ENCODE results near the gene GPC3. TPM values are rescaled to one million over a fixed set of nuclear protein-coding genes. Genes with fewer than 3 reads are reported as not detected.

GPC3 gene
- total RNA-seq, 1 experiment from 2014 or later: not detected

DNA sequence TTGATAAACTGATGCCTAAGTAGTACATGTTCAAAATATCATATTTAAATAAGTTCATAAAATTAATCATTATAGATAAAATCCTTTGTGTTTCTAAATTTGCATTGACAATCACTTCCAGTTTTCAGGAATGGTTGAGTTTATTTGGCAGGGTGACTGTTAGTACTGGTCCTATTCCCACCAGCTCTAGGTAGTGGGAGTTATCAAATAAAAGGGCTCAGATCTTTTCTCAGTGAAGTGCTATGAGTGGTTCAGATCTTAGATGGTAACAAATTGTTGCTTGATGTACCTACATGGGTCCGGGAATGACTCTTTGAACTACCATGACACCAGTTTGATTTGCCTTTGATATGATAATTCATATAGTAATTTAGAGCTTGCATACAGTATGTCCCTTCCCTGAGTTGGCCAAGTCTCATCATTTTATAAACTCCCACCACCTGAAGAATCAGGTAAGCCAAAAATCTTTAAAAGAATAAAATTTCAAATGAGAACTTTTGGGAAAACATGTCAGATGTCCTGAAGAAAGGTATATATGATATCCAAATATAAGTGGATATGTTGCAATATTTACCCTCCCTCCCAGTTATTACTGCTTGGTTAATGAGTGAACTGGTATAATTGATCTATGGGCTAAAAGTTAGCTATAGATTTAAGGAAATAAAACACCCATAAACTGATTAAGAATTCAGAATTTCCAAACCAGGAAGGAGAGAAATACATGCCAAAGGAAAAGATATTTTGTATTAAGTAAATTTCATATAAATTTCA, 28.6 kb downstream of the GPC3 start:
- DNase-seq: no peak
- H3K4me3 ChIP-seq: no peak overlapping the region
- no peaks in the 10 kb centered on the region for H3K27me3 ChIP-seq
- no peaks in the 10 kb centered on the region for H3K9me3 ChIP-seq
- no peaks in the 10 kb centered on the region for H3K36me3 ChIP-seq

DNA sequence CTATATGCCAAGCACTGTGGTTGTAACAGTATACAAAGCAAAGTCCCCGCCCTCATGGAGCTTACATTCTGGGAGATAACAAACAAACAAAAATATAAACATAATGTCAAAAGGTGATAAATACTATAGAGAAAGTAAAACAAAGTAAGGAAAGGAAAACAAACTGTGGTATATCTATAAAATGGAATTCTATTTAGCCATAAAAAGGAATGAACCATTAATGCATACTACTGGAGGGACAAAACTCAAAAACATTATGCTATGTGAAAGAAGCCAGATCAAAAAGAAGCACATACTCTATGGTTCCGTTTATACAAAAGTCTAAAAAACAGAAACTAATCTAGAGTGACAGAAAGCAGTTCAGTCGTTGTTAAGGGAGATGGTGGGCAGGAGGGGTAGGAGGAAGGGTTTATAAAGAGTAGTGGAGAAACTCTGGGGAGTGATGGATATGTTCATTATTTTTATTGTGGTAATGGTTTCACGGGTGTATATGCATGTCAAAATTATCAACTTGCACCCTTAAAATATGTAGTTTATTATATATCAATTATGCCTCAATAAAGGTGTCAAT, 31.5 kb downstream of the GPC3 start:
- H3K4me3 ChIP-seq: no peak overlapping the region
- H3K27me3 ChIP-seq: no peaks in the 10 kb centered on the region
- DNase-seq: no peak
- no peaks in the 10 kb centered on the region for H3K36me3 ChIP-seq
- no peaks in the 10 kb centered on the region for H3K9me3 ChIP-seq

DNA sequence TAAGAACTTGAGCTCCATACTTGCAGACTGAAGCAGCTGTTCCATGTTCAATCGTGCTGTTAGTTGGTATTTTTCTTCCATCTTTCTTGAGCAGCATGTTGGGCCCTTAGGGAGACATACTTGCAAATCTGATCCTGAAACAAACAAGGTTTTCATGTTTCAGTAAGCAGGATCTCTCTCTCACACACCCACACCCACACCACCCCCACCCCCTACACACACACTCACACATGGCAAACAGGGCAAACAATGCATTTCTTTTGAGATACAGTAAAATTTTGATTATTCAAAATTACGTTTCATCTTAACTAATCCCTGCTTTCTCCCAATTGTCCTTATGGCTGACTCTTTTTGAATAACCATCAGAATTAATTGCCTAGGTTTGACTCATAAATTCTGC, 32.3 kb downstream of the GPC3 start:
- Histone ChIP-seq H3K4me3 (no peak overlapping the region), H3K27me3 (no peaks in the 10 kb centered on the region), H3K9me3 (no peaks in the 10 kb centered on the region), H3K36me3 (no peaks in the 10 kb centered on the region)
- DNase-seq: no peak

DNA sequence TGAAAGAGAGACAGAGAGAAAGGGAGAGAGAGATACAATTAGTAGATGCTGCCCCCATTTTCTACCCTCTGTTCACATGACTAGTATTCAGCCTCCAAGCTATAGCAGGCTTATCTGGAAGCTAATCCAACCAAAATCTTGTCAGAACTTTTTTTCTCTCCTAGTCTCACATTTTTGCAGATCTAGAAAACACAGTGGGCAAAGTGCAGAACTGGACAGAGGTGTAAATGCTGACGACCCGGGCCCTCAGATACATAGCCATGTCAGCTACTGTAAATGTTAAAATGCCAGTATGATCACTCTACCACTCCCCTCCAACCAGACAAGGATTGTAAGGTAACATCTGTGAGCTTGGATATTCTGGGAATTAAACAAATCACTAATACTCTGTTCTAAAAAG, 34.3 kb downstream of the GPC3 start:
- DNase-seq: no peak
- Histone ChIP-seq H3K27me3 (no peaks in the 10 kb centered on the region), H3K4me3 (no peak overlapping the region), H3K9me3 (no peaks in the 10 kb centered on the region), H3K36me3 (no peaks in the 10 kb centered on the region)

DNA sequence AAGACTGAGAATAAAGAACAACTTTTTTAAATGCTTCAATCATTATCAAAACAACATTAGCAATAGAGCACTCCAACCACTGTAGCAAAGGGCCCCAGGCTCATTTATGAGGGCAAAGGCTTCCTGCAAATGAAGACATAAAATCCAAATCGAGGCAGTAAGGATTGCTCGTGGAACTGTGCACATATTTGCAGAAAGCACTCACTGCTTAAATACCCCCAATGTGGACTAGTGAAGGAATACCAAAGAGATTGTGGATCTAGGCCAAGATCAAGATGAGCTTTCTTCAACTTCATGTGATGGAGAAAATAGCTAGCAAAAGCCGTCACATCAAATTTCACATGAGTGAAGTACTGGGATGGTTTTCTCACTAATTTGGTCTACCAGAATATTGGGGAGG, 35.2 kb downstream of the GPC3 start:
- no peaks in the 10 kb centered on the region for H3K27me3 ChIP-seq

DNA sequence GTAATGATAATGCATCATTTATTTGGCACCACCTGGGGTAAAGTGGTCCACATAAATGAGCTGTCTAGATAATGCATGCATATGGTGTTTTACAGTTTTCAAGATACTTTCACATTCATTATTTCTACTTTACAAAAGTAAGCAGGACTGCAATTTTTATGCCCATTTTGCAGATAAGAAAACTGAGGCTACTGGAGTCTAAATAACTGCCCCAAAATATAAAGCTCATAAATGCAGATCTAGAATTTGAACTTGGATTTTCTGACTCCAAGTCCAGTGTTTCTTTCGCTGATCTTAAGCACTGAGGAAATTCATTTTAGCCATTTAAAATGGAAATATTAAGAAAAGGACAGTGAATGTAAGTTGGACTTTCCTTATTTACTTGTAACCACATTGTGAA, 36.5 kb downstream of the GPC3 start:
- no peak overlapping the region for H3K4me3 ChIP-seq
- no peaks in the 10 kb centered on the region for H3K9me3 ChIP-seq
- no peak for DNase-seq
- no peaks in the 10 kb centered on the region for H3K36me3 ChIP-seq
- no peaks in the 10 kb centered on the region for H3K27me3 ChIP-seq

More for the DNA sequence above, 35.2 kb downstream of the GPC3 start:
- Histone ChIP-seq H3K9me3 (no peaks in the 10 kb centered on the region), H3K4me3 (no peak overlapping the region), H3K36me3 (no peaks in the 10 kb centered on the region)
- no peak for DNase-seq

GRCh38 chrX:133947996-133948395, 37.4 kb downstream of the GPC3 start:
- H3K4me3 ChIP-seq: no peak overlapping the region
- H3K27me3 ChIP-seq: no peaks in the 10 kb centered on the region
- no peaks in the 10 kb centered on the region for H3K9me3 ChIP-seq
- no peak for DNase-seq
- no peaks in the 10 kb centered on the region for H3K36me3 ChIP-seq

- Histone ChIP-seq H3K36me3 (no peaks in the 10 kb centered on the region), H3K4me3 (no peak overlapping the region), H3K27me3 (no peaks in the 10 kb centered on the region), H3K9me3 (no peaks in the 10 kb centered on the region)
- DNase-seq: no peak
These were observed 38.4 kb downstream of the GPC3 start for GRCh38 chrX:133947022-133947421.

DNA sequence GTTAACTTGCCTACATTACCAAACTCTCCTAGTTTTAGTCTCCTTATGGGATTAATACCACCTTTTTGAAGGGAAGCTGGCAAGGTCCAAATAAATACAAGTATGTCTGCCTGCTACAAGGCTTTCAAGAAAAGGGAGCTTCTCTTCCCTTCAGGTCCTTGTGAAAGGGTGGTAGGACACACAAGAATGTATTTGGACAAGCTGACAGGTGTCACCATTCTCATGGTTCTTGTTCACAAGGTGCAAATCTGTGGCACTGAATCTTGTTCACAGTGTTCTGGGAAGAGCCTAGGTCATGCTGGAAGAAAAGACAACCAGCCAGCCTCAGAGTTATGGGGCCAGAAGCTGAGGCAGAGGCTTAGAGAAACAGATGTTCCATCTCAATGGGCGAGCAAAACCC, 41.9 kb downstream of the GPC3 start:
- H3K4me3 ChIP-seq: no peak overlapping the region
- no peaks in the 10 kb centered on the region for H3K27me3 ChIP-seq
- no peaks in the 10 kb centered on the region for H3K36me3 ChIP-seq
- no peaks in the 10 kb centered on the region for H3K9me3 ChIP-seq
- no peak for DNase-seq

DNA sequence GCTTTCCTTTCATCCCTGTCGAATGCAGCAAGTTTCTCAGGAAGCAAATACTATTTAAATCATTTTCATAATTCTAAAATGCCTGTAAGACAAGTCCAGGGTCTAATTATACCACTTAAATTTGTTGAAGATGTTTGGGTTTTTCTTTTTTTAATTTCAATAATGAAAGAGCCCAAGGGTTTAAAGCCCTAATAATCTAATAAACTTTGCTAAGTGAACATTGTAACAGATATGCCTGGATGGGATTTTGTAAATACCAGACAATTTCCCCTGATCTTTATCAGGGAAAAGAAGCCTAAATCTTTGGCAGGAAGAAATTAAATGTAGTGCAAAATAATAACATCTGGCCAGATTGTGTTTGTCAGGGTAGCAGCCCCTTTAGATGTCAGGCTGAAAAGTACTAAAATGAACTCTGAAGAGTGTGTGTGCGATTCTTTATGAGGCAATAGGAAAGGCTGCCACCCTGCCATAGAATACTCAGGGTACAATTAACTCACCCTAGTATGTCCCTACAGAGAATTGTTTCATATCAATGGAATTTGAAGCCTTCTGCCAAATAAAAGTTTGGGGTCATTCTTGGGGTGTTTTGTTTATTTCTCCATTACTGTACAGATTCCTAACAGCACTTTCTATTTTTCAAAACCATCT, 45.6 kb downstream of the GPC3 start:
- Histone ChIP-seq H3K27me3 (no peaks in the 10 kb centered on the region), H3K9me3 (no peaks in the 10 kb centered on the region), H3K36me3 (no peaks in the 10 kb centered on the region), H3K4me3 (no peak overlapping the region)
- no peak for DNase-seq

- no peaks in the 10 kb centered on the region for H3K27me3 ChIP-seq
- H3K4me3 ChIP-seq: no peak overlapping the region
- no peaks in the 10 kb centered on the region for H3K9me3 ChIP-seq
- no peak for DNase-seq
- no peaks in the 10 kb centered on the region for H3K36me3 ChIP-seq
These were observed 46.9 kb downstream of the GPC3 start for GRCh38 chrX:133938530-133938929.

- no peak for DNase-seq
- Histone ChIP-seq H3K27me3 (no peaks in the 10 kb centered on the region), H3K9me3 (no peaks in the 10 kb centered on the region), H3K4me3 (no peak overlapping the region), H3K36me3 (no peaks in the 10 kb centered on the region)
These were observed 48.4 kb downstream of the GPC3 start for GRCh38 chrX:133937022-133937421.

DNA sequence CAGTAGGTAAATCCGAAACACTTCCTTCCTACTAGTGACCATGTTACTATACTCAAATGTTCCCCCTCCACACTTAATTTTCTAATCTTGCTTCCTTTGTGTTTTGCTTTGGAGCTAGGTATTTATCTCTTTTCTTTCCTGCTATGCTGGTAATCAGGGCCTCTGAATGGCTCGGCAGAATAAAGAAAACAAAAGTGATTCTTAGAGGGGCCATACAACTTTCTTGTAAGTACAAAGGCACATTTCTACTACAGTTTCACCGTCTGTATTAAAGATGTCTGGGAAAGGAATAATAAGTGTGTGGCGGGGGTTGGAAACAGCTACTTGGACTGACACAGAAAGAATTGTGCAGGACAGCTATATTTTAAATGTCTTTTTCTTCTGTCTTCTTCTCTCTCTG, 50.3 kb downstream of the GPC3 start:
- no peaks in the 10 kb centered on the region for H3K36me3 ChIP-seq
- no peaks in the 10 kb centered on the region for H3K27me3 ChIP-seq
- DNase-seq: no peak
- no peaks in the 10 kb centered on the region for H3K9me3 ChIP-seq
- no peak overlapping the region for H3K4me3 ChIP-seq

DNA sequence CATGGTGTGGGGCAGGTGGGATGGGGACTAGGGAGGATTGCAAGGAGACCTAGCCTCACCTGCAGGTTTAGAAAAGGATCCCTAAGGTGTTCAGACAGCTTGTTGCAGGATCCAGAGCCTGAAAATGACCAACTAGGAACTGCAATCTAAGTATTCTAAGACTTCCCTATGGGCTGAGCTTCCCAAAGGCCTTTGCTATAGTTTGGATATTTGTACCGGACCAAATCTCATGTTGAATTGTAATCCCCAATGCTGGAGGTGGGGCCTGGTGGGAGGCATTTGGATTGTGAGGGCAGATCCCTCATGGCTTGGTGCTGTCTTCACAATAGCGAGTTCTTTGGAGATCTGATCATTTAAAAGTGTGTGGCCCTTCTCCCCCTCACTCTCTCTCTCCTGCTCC, 52.1 kb downstream of the GPC3 start:
- H3K36me3 ChIP-seq: no peaks in the 10 kb centered on the region
- H3K4me3 ChIP-seq: no peak overlapping the region
- no peaks in the 10 kb centered on the region for H3K9me3 ChIP-seq
- H3K27me3 ChIP-seq: no peaks in the 10 kb centered on the region
- no peak for DNase-seq

- no peak for DNase-seq
- H3K36me3 ChIP-seq: no peaks in the 10 kb centered on the region
- no peaks in the 10 kb centered on the region for H3K9me3 ChIP-seq
- no peaks in the 10 kb centered on the region for H3K27me3 ChIP-seq
- H3K4me3 ChIP-seq: no peak overlapping the region
These were observed 55.4 kb downstream of the GPC3 start for GRCh38 chrX:133929836-133930464.

GRCh38 chrX:133928365-133928764, 57.0 kb downstream of the GPC3 start:
- Histone ChIP-seq H3K27me3 (no peaks in the 10 kb centered on the region), H3K36me3 (no peaks in the 10 kb centered on the region), H3K9me3 (no peaks in the 10 kb centered on the region), H3K4me3 (no peak overlapping the region)
- DNase-seq: no peak

- Histone ChIP-seq H3K9me3 (no peaks in the 10 kb centered on the region), H3K27me3 (no peaks in the 10 kb centered on the region), H3K4me3 (no peak overlapping the region), H3K36me3 (no peaks in the 10 kb centered on the region)
- DNase-seq: no peak
These were observed 58.6 kb downstream of the GPC3 start for GRCh38 chrX:133926809-133927208.

Measured in MG63 (cell line).